H1 (cell line): ENCODE data around the gene LAG3. TPM values are rescaled to one million over a fixed set of nuclear protein-coding genes. Genes with fewer than 3 reads are reported as not detected.

Experiments
- CTCF ChIA-PET: fragments of 300-600 bp; sonication (Branson Sonifier 250); formaldehyde crosslinking; loops from one replicate; lab custom pipeline; 2021; ENCODE audit not compliant: partially characterized antibody; lab: Charles Lee
- POLR2A ChIA-PET: fragments of 300-600 bp; sonication (Branson Sonifier 250); formaldehyde crosslinking; loops from one replicate; lab custom pipeline; 2021; ENCODE audit warnings: inconsistent platforms; ENCODE audit not compliant: partially characterized antibody; lab: Charles Lee
- DNase-seq, 2 experiments: peaks; one replicate each; pipeline versions ENCODE4 v3.0.0 to v3.0.0-alpha.2; 2010 to 2022; ENCODE audit warnings: low spot score in 2 of 2, low read depth in 1 of 2, mixed read lengths in 1 of 2
- FAIRE-seq: peaks from 2 replicates; lab custom pipeline; 2011; peaks lifted over from hg19 to GRCh38; lab: Jason Lieb, UNC
- H2AFZ ChIP-seq: 2 replicates; pipeline ENCODE4 v1.8.1; 2012; ENCODE audit warnings: low read length, inconsistent platforms
- H2AK5ac ChIP-seq: 2 replicates; pipeline ENCODE4 v1.6.1; 2013; ENCODE audit warnings: low read depth, low read length
- H2BK120ac ChIP-seq: replicated peaks from 2 replicates; pipeline ENCODE3; 2013; ENCODE audit warnings: low read depth, low read length, inconsistent platforms
- H2BK12ac ChIP-seq: 2 replicates; pipeline ENCODE4 v1.6.1; 2013; ENCODE audit warnings: low read depth, low read length
- H2BK15ac ChIP-seq: 2 replicates; pipeline ENCODE4 v1.6.1; 2013; ENCODE audit warnings: low read length
- H2BK20ac ChIP-seq: 2 replicates; pipeline ENCODE4 v1.6.1; 2013; ENCODE audit warnings: low read length
- H2BK5ac ChIP-seq: 2 replicates; pipeline ENCODE4 v1.6.1; 2013; ENCODE audit warnings: low read depth, low read length
- H3K14ac ChIP-seq: 2 replicates; pipeline ENCODE4 v1.6.1; 2013; ENCODE audit warnings: inconsistent platforms; ENCODE audit not compliant: insufficient read length
- H3K18ac ChIP-seq: 2 replicates; pipeline ENCODE4 v1.6.1; 2013; ENCODE audit warnings: low read length; ENCODE audit errors: extremely low read depth
- H3K23ac ChIP-seq: 2 replicates; pipeline ENCODE4 v1.6.1; 2013; ENCODE audit warnings: inconsistent platforms; ENCODE audit not compliant: insufficient read length
- H3K23me2 ChIP-seq: 2 replicates; pipeline ENCODE4 v1.6.1; 2013; ENCODE audit warnings: low read depth, low read length
- H3K27ac ChIP-seq: 2 replicates; pipeline ENCODE4 v1.6.1; 2011; ENCODE audit warnings: low read depth, low read length, inconsistent platforms
- H3K27me3 ChIP-seq, 4 experiments: replicated peaks in 1 of 4; 1 replicate in 1 of 4; 2 replicates in 3 of 4; pipeline versions ENCODE4 v1.6.1 to v1.8.1; 2011 to 2013; ENCODE audit warnings: low read length in 3 of 4, mild to moderate bottlenecking in 3 of 4, inconsistent platforms in 2 of 4, mixed read lengths in 2 of 4, moderate library complexity in 1 of 4; ENCODE audit not compliant: control insufficient read depth in 3 of 4, insufficient read depth in 3 of 4; ENCODE audit errors: extremely low read depth in 1 of 4
- H3K36me3 ChIP-seq, 4 experiments: 2 replicates each; pipeline versions ENCODE4 v1.6.1 to v1.8.1; 2011 to 2013; ENCODE audit warnings: mild to moderate bottlenecking in 4 of 4, low read length in 3 of 4, moderate library complexity in 2 of 4, control low read depth in 1 of 4, inconsistent platforms in 1 of 4; ENCODE audit not compliant: insufficient read depth in 4 of 4, control insufficient read depth in 2 of 4
- H3K4ac ChIP-seq: replicated peaks from 2 replicates; pipeline ENCODE3; 2013; ENCODE audit warnings: low read length, low read depth, mixed read lengths, inconsistent platforms; ENCODE audit not compliant: insufficient read length
- H3K4me1 ChIP-seq, 4 experiments: replicated peaks in 1 of 4; 1 replicate in 1 of 4; 2 replicates in 3 of 4; pipeline versions ENCODE4 v1.6.1 to v1.8.1; 2011 to 2013; ENCODE audit warnings: low read length in 3 of 4, inconsistent platforms in 2 of 4, mixed read lengths in 1 of 4; ENCODE audit not compliant: insufficient read depth in 4 of 4, control insufficient read depth in 3 of 4
- H3K4me2 ChIP-seq, 2 experiments: 2 replicates each; pipeline versions ENCODE4 v1.6.1 to v1.8.1; 2011 to 2013; ENCODE audit warnings: low read depth in 2 of 2, low read length in 2 of 2, control low read depth in 1 of 2, inconsistent platforms in 1 of 2, mild to moderate bottlenecking in 1 of 2; ENCODE audit not compliant: insufficient read depth in 1 of 2
- H3K4me3 ChIP-seq, 4 experiments: fragments of 200-600, 300-600 bp in 1 of 4; sonication (generic), shearing (Covaris generic), sonication (Bioruptor Twin) in 1 of 4; 2 replicates each; pipeline versions ENCODE4 v1.5.1 to v1.8.1; 2011 to 2016; ENCODE audit warnings: low read length in 4 of 4, low read depth in 3 of 4, control low read depth in 2 of 4, inconsistent platforms in 2 of 4, mild to moderate bottlenecking in 2 of 4, mixed read lengths in 1 of 4, moderate library complexity in 1 of 4; ENCODE audit not compliant: insufficient read depth in 2 of 4; ENCODE audit errors: extremely low read depth in 1 of 4
- H3K56ac ChIP-seq: replicated peaks from 2 replicates; pipeline ENCODE3; 2013; ENCODE audit warnings: low read depth, mild to moderate bottlenecking, mixed read lengths, low read length, inconsistent platforms; ENCODE audit not compliant: insufficient read length
- H3K79me1 ChIP-seq: 2 replicates; pipeline ENCODE4 v1.6.1; 2013; ENCODE audit warnings: low read depth, low read length, control low read depth
- H3K79me2 ChIP-seq, 2 experiments: 2 replicates each; pipeline versions ENCODE4 v1.6.1 to v1.8.1; 2012 to 2013; ENCODE audit warnings: low read length in 2 of 2, mild to moderate bottlenecking in 2 of 2, inconsistent platforms in 1 of 2; ENCODE audit not compliant: insufficient read depth in 2 of 2, control insufficient read depth in 1 of 2
- H3K9ac ChIP-seq, 4 experiments: replicated peaks in 1 of 4; 1 replicate in 1 of 4; 2 replicates in 3 of 4; pipeline versions ENCODE4 v1.6.1 to v1.8.1; 2011 to 2013; ENCODE audit warnings: low read depth in 3 of 4, low read length in 3 of 4, control low read depth in 2 of 4, mild to moderate bottlenecking in 2 of 4, moderate library complexity in 2 of 4, inconsistent platforms in 1 of 4; ENCODE audit errors: extremely low read depth in 1 of 4
- H3K9me3 ChIP-seq, 2 experiments: 2 replicates each; pipeline versions ENCODE4 v1.6.1 to v1.8.1; 2012 to 2013; ENCODE audit warnings: mild to moderate bottlenecking in 2 of 2, moderate library complexity in 2 of 2, control low read depth in 1 of 2, inconsistent platforms in 1 of 2, low read depth in 1 of 2, low read length in 1 of 2, mixed read lengths in 1 of 2; ENCODE audit not compliant: insufficient read depth in 2 of 2
- H4K20me1 ChIP-seq, 2 experiments: replicated peaks in 1 of 2; 2 replicates each; pipeline versions ENCODE3 to v1.8.1; 2011 to 2013; ENCODE audit warnings: inconsistent platforms in 2 of 2, low read length in 2 of 2, mild to moderate bottlenecking in 1 of 2; ENCODE audit not compliant: insufficient read depth in 2 of 2, control insufficient read depth in 1 of 2
- H4K5ac ChIP-seq: 2 replicates; pipeline ENCODE4 v1.6.1; 2013; ENCODE audit warnings: low read length, low read depth, mixed read lengths, inconsistent platforms; ENCODE audit not compliant: insufficient read length
- H4K8ac ChIP-seq: 2 replicates; pipeline ENCODE4 v1.8.0; 2013; ENCODE audit warnings: mild to moderate bottlenecking, moderate library complexity, low read length, inconsistent platforms; ENCODE audit not compliant: insufficient read depth; ENCODE audit errors: extremely low read depth
- H4K91ac ChIP-seq: replicated peaks from 2 replicates; pipeline ENCODE3; 2013; ENCODE audit warnings: low read length, mixed read lengths, inconsistent platforms; ENCODE audit not compliant: insufficient read length
- CEBPB ChIP-seq: IDR thresholded peaks from 2 replicates; pipeline ENCODE4 v1.6.1; 2012; ENCODE audit warnings: low read depth, low read length
- RNF2 ChIP-seq: fragments of 200-900, 300-1000 bp; sonication (generic); IDR thresholded peaks from 2 replicates; pipeline ENCODE4 v1.7.1; 2016; ENCODE audit warnings: borderline replicate concordance, low read depth, mild to moderate bottlenecking, antibody characterized with exemption, low read length; ENCODE audit not compliant: poor library complexity, severe bottlenecking; ENCODE audit errors: missing control alignments
- WGBS, 2 experiments: shearing (Covaris generic) in 1 of 2; methylation state at CpG; one replicate each; pipeline versions ENCODE4 v1.1.6 to v1.1.7; 2013 to 2015; ENCODE audit warnings: low lambda C conversion rate in 2 of 2, mixed read lengths in 2 of 2, inconsistent platforms in 1 of 2, low coverage in 1 of 2, missing lambda C conversion rate in 1 of 2; ENCODE audit not compliant: insufficient replicate concordance in 2 of 2, insufficient coverage in 1 of 2, insufficient read length in 1 of 2; ENCODE audit errors: extremely low coverage in 1 of 2, missing lambda C conversion rate in 1 of 2; 5-methylcytosine and 5-hydroxymethylcytosine counted together
- polyA plus RNA-seq, 7 experiments: library from polyadenylated mRNA; depleted of rRNA in 3 of 7; stranded (reverse) in 5 of 7; unstranded in 2 of 7; fragments of >200 nt in 5 of 7; fragments of 200-250 nt in 2 of 7; gene quantifications; 1 replicate in 5 of 7; 2 replicates in 1 of 7; 4 replicates in 1 of 7; pipeline versions ENCODE4 v1.2.1 to v1.2.3, GENCODE V29; 2011 to 2013; ENCODE audit warnings: missing spikeins in 2 of 7, mixed read lengths in 2 of 7
- total RNA-seq: library from RNA; stranded (reverse); fragmentation: NEBNext Ultra II Directional; extraction: Animal tissue kit (Norgen Biotek cat#: 25700); gene quantifications from 2 replicates; pipeline ENCODE4 v1.2.1, GENCODE V29; 2021

LAG3 gene
- total and polyA plus RNA-seq, 2 of the 8 experiments (the other 6 are each of a cell fraction or from before 2014, with no cell fraction given): 1.1 to 3.1 TPM

DNA sequence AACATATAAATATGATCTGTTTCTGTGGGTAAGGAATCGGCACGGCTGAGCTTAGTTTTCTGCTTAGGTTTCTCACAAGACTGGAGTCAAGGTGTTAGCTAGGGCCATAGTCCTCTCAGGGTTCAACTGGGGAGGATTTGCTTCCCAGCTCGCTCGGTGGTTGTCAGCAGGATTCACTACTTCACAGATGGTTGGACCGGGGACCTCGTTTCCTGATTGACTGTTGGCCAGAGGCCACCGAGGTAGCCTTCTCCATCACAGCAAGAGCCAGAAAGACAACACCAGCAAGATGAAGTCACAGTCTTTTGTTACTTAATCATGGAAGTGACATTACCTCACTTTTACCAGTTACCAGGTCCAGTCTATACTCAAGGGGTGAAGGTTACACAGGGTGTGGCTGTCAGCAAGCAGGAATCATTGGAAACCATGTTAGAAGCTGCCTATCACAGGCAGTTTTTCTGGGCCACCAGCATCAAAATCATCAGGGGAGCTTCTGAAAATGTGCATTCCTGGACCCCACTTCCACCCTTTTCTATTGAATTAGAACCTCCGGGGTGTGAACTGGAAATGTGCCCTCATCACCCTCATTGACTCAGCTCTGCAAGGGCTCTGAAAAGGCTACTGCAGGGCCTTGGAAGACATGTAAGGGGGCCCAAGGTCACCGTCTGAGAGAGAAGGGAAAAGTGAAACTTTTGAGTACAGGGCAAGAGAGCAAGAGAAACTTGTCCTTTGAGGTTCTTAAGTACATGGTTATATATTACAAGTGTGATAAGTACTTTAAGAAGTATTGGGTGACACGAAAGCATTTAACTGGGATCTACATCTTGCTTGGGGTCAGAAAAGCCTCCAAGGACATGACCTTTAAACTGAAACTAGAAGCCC, 37.6 kb upstream of the LAG3 start:
- Histone ChIP-seq H2AFZ (no peak overlapping the region), H3K18ac (no peak overlapping the region), H2BK12ac (no peak overlapping the region), H4K91ac (no peak overlapping the region), H4K8ac (no peak overlapping the region), H4K20me1 (no peaks in the 10 kb centered on the region), H3K4me3 (no peak overlapping the region), H3K27me3 (no peaks in the 10 kb centered on the region), H3K79me2 (no peaks in the 10 kb centered on the region), H3K23me2 (no peaks in the 10 kb centered on the region), H3K4me1 (peaks cover 0 to 5% (median 0%) of the 10 kb centered on the region in 4 experiments; a peak in 1 of 7 replicates), H2AK5ac (no peak overlapping the region), H3K9me3 (no peaks in the 10 kb centered on the region), H4K5ac (no peak overlapping the region), H3K23ac (no peak overlapping the region)
- WGBS, 2 experiments: 90% methylated on average over 10 of the region's 10 CpGs; no CpG with 5 or more reads in 1 of the 2 experiments
- CTCF ChIA-PET: interaction anchor here (0.6 to 3.0 kb wide), 17 partner anchors 11 to 1290 kb away, joined by 3 to 16 read pairs (median 4); partner anchors contain the start of genes CDCA3, COPS7A, MLF2 and P3H3
- no peak for FAIRE-seq
- POLR2A ChIA-PET: interaction anchor here (1.4 to 2.5 kb wide), 2 partner anchors 11 to 19 kb away, joined by 7 to 11 read pairs; partner anchors contain the start of genes COPS7A and MLF2
- TF ChIP-seq RNF2: no peak
- no peak for TF ChIP-seq CEBPB
- TF ChIP-seq, all 59 proteins: peak for 0
- peaks cover 0 to 20% (median 12%) of the 10 kb centered on the region in 4 experiments; a peak in 6 of 8 replicates for H3K36me3 ChIP-seq
- no peak for DNase-seq
- H2BK15ac ChIP-seq: no peak overlapping the region
- no peak overlapping the region for H3K56ac ChIP-seq
- H2BK20ac ChIP-seq: no peak overlapping the region
- no peaks in the 10 kb centered on the region for H3K79me1 ChIP-seq
- no peak overlapping the region for H3K9ac ChIP-seq
- no peak overlapping the region for H3K4me2 ChIP-seq
- H3K27ac ChIP-seq: no peak overlapping the region
- H3K4ac ChIP-seq: no peak overlapping the region
- no peak overlapping the region for H3K14ac ChIP-seq
- no peak overlapping the region for H2BK5ac ChIP-seq
- H2BK120ac ChIP-seq: no peak overlapping the region
